Stimulated activated CD4-positive, alpha-beta T cell treated with anti-CD3 and anti-CD28 coated beads, Interleukin-4, amount 100 ng/mL, for 24 hours (primary cell): ENCODE results near the gene PCSK6.
"Not testable (repeated sequence)": the region's sequence is repeated elsewhere in the genome, so short reads cannot be mapped to it uniquely, and the experiment has no call there.

Experiments used
- DNase-seq: peaks from one replicate; pipeline ENCODE4 v3.0.0-alpha.2; 2020

PCSK6 gene

DNA sequence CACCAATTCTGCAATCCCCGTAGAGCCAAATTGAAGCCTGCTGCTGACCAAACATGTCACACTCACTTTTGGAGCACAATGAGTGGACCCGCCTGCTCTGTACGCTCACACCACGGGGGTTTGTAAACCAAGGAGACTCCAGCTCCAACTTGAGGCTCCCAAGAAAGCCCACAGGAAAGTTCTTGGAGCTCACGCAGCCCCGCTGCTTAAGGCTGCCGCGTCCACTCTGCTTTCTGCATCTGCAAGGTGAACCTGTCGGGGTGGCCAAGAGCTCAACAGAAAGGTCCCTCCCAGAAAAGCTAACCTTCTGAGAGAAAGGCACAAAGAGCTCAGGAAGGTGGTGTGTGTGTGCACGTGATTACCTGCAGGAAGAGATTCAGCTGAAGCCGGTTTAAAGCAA lies 94.9 kb downstream of the PCSK6 start:
- DNase-seq = no peak

DNA sequence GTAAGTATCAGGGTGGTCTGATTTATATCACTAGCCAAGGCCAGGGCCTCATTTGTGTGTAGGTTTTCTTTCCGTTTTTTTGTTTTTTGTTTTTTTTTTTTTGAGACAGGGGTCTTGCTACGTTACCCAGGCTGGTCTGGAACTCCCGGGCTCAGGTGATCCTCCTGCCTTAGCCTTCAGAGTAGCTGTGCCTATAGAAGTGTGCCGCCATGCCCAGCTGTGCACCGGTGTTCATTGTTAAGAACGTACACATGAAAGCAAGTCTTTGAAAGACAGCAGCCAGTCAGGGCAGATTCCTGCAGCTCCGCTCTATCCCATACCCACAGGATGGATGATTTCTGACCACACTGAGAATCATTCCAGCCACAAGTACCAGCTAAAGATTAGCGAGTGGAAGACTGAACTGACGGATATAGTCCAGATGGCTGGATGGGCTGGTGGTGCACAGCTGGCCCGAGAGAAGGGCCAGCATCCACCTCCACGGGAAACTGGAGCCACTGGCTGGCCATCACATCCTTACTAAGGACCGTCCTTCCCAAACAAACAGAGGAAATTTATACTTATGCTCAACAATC lies 95.4 kb downstream of the PCSK6 start:
- DNase-seq = no peak

DNA sequence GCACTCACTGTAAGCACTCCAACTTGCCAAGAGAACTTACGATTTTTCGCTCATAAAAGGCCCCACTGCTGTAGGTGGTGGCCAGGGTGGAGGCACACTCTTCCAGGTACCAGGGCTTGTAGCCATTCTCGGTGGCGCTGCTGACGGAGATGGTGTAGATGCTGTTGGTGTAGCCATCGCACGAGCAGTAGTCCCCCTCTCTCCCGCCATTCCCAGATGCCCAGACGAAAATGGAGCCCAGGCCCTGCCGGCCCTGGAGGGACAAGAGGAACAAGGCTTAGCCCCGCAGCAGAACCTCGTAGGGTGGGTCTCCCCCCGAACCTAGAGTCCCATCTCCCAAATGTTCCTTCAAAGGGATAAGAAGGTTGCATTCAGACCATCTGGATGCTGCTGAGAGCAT lies 96.3 kb downstream of the PCSK6 start:
- no peak for DNase-seq

DNA sequence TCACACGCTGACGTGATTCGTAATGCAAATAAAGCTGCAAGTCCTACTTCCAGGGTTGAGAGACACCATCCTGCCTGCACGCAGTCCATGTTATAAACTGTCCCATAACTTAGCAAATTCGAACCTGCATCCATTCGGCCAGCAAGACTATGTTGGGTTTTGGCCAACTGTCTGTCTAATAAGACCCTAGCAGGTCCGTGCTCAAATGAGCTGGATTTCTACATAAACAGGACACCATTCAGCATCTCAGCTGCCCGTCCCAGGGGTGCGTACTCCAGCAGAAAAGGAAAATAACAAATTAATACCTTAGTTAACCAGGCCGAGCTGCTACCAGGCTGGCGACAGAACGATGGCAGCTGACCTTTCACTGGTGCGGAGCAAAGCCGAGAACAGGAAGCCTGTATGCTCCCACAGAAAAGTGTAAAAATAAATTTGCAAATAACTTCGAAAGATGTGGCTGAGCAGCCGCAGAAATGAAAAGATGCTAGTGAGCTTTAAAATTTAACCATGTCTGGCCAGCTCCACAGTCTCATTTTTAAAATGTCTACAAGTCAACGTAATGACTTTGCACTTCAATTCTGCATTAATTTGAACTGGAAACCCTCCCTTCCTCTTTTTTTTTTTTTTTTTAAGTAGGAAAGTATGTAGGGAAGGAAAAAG lies 97.4 kb downstream of the PCSK6 start:
- DNase-seq = no peak

DNA sequence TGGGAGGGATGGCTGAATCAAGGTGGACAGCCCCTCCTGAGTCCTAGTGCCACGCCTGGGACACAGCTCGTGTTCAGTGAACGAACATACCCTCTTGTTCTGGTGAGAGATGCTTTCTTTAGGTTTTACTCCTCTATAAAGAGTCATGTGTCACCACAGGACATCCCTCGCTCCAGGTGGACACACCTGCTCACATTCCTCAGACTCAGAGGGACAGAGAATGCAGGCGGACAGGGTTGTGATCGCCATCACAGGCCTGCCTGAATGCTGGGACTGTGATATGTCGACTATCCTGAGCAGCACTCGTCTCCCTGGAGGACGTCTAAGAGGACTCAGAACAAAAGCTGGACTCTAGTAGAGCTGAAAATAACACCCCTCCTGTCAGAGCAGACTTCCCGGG lies 98.1 kb downstream of the PCSK6 start:
- DNase-seq = no peak

DNA sequence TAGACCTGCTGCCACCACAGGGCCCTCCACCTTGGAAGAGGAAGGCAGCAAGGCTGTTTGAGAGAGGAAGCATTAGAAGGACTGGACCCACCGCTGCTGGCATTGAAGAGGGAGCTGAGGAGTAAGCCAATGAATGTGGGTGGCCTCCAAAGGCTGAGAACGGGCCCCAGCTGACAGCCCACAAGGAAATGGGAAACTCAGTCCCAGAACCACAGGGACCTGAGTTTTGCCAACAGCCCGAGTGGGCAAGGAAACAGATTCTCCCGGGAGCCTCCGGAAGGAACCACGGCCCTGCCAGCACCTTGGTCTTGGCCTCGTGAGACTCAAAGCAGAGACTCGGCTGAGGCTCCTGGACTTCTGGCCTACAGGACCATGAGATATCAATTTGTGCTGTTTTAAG lies 99.0 kb downstream of the PCSK6 start:
- no peak for DNase-seq

DNA sequence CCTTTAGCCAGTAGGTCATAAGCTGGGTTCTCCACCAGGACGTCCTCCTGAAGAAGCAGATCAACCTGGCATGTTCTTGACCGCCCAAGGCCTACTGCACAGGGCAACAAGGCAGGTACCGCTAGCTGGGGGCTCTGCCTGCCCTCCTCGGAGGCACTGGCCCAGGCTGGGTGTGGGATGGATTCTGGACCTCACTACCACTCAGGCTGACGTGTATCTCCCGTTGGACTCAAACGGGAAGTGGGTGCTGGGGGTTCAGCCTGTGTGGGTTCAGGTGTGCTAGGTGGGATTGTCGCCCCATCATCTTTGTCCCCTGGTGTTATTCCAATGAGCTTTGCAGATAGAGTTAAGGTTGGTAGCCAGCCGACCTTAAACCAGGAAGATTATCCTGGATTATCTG lies 99.4 kb downstream of the PCSK6 start:
- DNase-seq = no peak

DNA sequence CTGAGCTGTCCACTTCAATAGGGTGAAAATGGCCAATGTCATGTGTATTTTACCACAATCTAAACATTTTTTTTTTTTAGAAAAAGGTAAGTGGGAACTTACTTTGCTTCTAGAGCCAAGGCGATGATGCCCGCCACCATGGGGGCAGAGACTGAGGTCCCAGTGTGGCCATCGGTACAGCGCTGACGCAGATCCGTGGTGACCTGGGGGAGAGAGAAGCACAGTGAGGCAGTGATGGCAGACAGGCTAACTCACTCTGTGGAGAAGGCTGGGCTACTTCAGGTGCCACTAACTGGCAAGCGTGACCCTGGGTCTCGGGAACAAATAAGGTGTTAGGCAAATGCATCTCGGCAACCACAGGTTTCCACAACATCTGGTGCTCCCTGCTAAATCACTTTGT lies 100.1 kb downstream of the PCSK6 start:
- DNase-seq = no peak

DNA sequence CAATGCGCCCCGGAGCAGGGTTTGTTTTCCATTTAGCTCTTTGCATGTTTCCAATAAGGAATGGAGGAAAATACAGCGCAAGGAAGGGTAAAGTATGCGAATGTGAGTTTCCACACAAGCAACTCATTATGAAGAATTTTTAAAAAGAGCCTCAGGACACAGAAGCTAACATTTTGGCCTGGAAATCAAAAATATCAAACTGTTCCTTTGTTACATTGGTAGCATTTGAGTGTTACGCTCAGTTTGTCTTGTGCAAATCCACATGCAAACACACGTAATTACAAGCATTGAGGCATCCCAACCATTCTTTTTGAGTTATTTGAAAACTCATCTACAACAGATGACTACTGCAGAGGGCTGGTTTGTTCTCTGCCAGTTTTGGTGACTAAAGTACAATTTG lies 101.5 kb downstream of the PCSK6 start:
- DNase-seq = no peak

DNA sequence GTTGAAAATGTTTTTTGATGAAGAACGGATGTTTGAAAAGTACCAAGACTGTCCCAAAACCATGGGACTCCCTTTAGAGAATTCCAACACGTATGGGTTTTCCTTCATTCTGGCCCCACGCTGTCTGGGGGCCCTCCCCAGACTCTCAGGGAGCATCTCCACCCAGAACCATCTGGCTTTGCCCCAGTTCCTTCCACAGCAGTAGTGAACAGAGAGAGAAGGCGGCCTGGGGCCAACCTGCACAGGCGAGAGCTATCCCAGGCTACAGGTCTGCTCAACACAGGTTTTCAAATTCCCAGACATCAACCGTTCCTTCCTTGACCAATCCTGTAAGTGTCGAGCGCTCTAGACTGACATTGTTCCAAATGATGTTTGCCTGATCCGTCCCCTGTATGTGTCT lies 101.9 kb downstream of the PCSK6 start:
- DNase-seq = no peak

DNA sequence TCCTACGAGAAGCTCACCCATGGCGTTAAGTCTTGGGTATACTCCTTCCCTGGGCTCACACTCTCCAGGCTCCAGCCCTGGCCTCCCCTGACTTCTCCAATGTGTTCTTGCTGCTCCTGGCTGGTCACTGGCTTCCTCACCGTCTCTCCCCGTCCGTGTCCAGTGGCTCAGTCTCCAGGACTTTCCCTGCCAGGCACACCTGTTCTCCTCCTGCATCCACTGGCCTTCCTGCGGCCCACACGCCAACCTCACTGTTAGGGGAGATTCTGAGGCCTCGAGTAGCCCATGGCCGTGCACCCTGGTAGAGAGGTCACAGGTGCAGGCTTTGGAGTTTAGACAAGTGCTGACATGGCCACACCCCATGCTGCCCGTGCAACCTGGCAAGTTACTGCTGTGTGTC lies 102.5 kb downstream of the PCSK6 start:
- no peak for DNase-seq

DNA sequence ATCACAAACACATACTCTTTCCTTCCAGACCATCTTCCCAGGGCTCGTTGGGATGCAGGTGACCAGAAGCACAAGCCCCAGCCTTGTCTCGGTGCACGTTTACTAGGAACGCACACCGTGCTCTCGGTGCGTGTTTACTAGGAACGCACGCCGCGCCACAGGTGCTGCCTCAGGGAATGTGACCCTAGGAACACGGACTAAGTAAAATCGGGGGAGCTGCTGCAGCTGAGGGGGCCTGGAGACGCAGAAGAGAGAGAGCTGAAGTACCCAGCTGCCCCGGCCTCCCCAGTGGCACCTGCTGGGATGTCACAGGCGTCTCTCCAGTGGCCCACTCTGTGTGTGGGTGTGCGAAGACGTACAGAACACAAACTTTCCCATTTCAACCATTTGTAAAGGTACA lies 103.5 kb downstream of the PCSK6 start:
- no peak for DNase-seq

DNA sequence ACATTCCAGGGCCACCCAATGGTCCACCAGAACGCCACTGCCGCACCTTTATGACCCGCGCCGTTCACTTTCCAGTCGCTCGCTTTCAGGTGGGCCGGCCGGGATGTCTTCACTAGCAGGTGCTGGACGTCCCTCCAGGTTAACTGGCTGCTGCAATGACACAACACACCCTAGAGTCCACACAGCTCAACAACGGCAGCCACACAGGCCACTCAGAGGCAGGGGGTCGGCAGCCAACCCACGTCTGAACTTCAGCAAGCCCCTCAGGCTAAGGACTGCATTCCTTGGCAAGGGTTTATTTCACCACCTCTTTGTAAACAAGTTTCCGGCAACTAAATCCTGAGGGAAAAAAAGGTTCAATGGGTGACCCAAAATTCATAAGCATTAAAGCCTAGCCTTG lies 105.2 kb downstream of the PCSK6 start:
- no peak for DNase-seq

DNA sequence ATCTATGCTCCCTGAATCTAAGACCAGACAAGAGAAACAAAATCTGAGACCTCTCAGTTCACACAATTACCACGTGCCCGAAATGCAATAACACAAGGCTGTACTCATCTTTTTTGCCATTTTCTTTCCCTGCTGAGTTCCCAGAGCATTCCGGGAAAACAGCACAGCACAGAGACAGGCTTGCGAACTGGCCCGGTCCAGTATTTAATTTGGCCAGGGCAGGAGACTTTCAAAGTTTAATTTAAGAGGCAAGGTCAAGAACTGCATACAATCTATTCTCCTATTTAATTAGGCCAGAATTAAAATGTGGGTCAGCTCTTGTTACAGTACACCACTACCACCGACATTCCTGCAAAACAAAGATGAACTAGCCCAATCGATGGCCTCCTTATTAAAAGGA lies 107.0 kb downstream of the PCSK6 start:
- no peak for DNase-seq

DNA sequence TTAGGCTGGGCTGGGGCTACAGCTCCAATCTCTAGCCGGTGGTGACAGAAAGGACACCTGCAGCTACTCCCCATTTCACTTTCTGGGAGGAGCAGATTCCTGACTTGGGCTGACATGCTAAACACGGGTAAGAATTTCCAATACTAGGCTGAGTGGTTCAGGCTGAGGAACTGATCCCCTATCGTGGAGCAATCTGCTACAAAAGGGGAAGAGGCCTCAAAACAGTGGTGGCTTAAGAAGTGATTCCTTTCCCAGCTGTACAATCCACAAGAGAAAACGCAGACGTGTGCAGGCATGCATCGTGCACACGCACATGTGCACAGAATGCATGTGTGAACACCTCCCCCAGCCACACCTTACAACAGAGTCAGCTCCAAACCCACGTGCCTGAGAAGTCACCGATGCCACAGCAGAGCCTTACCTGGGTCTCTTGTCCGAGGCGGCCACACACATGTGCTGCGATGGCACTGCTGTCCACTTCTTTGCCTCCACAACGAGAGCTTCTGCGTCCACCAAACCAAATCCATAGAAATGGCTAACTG lies 107.8 kb downstream of the PCSK6 start:
- no peak for DNase-seq

DNA sequence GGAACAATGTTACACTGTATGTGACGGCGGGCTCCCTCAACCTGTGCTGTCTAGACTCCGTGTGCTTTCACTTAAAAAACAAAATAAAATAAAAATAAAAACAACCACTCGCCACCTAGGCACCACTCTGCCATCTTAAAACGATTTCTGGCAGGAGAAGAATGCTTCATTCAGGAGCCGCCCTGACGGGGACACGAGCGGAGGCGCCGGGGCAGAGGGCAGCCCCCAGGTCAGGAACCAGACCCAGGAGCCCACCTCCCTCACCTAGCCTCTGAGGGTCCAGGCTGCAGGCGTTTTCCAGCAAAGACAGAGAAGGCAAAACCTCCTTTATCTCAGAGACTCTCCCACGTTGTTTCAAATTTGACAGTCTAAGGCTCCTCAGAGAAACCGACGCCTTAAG lies 109.4 kb downstream of the PCSK6 start:
- DNase-seq = no peak

DNA sequence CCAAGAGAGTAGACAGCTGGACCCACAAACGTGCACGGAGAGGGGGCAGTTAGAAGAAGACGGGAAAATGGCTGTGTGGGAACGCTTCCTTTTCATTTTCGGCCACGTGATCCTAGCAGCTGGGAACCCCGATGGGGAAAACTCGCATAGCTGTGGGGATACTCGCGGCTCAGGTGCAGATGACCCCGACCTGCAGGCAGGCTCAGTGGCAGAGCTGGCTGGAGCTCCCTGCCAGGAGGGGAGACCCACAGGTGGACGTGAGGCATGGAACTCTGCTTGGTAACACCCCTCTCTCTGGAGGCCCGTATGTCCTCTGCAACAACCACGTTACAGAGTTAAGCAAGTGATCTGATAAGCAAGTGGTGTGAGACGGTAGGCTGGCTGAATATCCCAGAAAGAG lies 109.9 kb downstream of the PCSK6 start:
- DNase-seq = no peak

DNA sequence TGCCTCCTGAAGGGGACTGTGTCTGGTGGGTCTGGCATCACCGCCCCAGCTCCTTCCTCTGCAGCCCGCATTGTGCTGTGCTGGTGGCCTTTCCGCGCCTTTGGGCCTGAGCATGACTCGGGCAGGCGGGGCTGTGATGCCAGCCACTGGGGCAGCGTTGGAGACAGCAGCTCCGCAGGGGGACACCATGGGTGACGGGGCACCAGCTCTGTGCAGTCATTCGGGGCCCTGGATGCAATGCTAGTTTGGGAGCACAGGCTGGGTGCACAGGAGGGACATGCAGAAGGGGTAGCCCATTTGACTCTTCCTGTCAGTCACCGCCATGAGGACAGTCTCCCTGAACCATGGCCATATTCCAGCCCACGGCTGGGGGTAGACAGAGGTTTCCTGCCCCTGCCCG lies 110.6 kb downstream of the PCSK6 start:
- DNase-seq = no peak

DNA sequence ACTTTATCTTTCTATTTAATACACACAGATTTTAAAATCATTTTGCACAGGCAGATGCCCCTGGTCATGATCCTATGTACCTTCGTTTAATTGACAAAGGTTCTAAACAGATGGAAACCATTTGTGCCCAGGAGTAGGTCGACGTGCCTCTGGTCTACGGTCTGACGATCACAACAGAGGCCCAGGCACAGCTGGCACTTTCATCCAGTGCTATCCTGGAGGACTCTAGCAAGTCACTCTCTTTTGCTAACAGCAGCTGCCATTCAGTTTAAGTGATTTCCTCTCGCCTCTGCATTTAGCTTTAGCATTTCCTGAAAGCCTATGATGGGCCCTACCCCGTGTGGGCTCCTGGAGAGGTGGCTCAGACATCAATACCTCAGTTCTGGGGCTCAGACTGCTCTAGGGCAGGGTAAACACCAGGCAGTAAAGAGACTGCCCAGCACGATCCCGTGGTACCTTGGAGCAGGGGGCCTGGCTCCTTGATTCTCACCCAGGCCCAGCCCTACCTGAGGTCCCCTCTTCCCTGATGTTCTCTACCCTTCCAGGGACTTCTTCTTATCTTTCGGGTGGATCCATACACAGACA lies 111.2 kb downstream of the PCSK6 start:
- no peak for DNase-seq

DNA sequence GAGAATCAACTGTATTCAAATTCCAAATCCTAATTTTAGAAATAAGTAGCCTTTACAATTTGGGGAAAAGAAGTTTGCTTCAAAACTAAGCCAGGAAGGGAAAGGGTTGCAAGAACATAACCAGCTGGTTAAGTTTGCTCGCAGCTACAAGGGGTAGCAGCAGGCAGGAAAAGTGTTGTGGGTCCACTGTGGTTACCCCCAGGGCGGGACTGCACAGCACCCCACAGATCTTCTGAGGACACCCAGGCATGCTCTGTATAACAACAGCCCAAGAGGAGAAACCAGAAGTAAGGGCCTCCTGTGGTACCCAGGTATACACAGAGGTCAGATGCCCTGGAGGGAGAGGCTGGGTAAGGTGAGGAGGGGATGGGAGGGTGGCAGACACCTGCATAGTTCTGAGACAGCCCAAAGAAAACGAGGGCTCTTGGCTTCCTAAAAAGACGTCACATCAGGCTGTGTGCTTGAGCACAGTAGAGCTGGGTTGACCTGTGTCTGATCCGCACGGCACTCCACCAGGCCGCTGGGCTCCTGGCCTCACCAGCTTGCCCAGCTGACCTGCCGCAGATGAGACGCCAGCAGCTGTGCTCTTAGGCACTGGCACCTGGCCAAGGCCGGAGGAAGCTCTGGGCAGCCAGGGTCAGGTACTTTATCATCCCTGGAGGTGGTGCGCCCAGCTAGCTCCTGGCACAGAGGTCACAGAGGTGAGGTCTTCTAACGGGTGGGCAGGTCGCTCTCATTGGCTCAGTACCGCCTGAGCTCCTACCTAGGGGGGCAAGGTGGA lies 112.7 kb downstream of the PCSK6 start:
- no peak for DNase-seq

DNA sequence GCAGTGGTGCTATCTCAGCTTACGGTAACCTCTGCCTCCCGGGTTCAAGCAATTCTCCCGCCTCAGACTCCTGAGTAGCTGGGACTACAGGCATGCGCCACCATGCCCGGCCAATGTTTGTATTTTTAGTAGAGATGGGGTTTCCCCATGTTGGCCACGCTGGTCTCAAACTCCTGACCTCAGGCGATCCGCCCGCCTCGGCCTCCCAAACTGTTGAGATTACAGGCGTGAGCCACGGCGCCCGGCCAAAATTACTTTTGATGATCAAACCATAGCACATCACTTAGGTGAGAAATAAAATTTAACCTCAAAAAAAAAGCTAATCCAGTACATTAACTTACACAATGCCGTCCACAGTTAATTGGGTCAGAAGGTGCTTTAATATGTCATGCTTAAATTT lies 114.5 kb downstream of the PCSK6 start:
- not testable (repeated sequence) for DNase-seq

DNA sequence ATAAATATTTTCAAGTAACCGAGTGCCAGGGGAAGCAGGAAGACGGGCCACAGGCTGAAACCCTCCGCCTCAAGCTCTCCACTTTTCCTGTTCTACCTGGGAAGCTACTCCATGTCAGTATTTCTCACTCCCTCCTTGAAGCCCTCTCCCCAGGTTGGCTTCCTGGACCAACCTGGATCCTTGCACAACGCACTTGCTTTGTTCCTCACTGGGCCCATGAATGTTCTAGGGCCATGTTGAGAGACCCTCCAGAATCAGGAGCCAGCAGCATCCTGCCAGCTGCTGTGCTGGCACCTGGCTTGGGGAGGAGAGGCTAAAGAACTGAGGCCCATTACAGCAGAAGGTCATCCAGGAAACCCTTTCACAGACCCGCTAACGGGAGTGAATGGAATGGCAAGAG lies 115.2 kb downstream of the PCSK6 start:
- no peak for DNase-seq

DNA sequence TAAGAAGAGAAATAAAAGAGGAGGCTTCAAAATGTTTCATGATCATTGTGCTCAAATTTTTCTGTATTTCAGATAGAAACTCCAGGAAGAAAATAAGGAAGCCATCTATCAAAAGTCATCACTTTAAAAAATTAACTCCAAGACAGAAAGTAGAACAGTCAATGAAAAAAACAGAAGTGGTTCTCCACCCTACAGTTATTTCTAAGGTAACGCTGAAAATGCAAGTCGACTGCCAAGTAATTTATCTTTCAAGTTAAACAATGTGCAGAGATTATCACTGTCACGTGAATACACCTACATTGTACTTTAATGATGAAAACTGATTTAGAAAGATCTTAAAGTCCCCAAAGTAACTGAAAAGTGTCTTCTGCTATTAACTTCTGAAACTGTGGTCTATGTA lies 115.9 kb downstream of the PCSK6 start:
- DNase-seq = no peak

DNA sequence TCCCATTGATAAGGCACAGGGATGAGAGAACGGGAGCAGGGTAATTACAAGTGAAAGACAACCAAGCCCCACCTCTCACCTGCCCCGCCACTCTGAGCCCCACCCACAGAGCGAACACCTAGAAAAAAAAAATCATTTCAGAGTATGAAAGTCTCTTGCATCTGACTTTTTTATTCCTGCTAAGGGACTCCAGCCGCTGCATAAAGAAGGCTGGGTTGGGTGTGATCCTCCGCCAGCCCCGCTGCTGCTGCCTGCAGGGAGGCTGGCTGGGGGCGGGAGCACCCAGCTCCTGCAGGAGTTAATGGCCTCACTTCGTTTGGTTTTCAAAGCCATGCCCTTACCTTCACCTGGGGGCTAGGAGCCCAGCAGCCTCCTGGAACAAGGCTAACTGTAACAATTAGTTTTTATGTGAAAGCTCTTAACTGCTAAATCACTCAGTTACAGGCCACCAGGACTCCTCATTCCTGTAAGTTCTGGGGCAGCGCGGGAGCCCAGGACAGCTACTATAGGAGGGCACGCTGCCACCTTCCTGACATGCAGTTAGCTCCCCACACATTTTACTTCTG lies 116.5 kb downstream of the PCSK6 start:
- DNase-seq = no peak
